GM23248 (cell line): ENCODE measurements around the gene NSMF.

Source experiments
- EZH2 ChIP-seq: fragments of 200-600 bp; sonication (generic); IDR thresholded peaks from 2 replicates; pipeline ENCODE4 v1.6.1; 2018; ENCODE audit warnings: antibody characterized with exemption, mild to moderate bottlenecking; ENCODE audit not compliant: insufficient read depth, poor library complexity, severe bottlenecking
- EZH2phosphoT487 ChIP-seq: fragments of 200-600 bp; sonication (generic); IDR thresholded peaks from 2 replicates; pipeline ENCODE4 v1.6.1; 2018; ENCODE audit warnings: antibody characterized with exemption, moderate library complexity, mild to moderate bottlenecking, low read depth; ENCODE audit not compliant: insufficient read depth

DNA sequence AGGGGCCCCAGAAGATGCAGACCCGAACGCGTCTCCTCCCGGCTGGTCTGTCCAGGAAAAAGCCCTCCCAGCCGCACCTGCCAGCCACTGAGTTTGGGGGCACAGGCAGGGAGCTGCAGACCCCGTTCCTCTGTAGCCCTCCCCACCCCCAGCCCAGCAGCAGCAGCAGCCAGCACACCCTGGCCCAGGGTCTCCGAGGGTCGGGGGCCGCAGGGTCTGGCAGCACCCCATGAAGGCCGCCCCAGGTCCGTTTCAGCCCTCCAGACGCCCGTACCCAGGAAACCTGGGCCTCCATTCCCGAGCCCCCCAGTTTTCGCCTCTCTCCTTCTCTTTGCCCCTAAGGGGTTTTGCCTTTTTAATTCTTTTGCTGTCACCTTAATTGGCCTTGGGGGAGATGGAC, 55.9 kb downstream of the NSMF start:
- TF ChIP-seq EZH2 (no peak), EZH2phosphoT487 (no peak)
